Measurements from ENCODE around the gene CLDN9. TPM values are rescaled to one million over a fixed set of nuclear protein-coding genes. Genes with fewer than 3 reads are reported as not detected.

Gene CLDN9
- not detected for total RNA-seq

DNA sequence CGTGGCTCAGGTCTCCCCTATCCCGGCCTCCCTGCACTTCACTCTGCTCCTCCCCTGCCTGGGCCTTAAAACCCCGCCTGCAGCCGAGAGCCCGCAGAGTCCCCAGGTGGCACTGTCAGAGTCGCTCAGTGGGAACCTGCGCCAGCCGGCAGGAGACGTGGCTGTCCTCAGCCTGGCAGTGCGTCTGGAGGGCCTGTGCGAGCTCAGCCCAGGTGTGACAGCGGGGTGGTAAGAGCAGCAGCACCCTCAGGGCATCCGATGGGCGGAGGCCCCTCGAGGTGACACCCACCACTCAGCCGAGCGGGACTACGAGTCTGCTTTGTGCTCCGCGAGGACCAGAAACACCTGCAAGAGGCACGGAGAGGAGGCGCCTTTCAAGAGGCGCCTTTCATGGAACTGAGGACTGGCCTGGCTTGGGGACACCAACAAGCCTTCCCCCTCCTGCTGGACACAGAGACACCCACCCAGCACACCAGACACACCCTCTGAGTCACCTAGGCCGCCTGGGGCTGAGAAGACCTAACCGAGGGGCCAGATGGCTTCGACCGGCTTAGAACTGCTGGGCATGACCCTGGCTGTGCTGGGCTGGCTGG lies at the start of gene CLDN9:
TSS of gene CLDN9 (plus strand) at position 96 of the 593 bp plus-strand sequence. CDS start at position 536, 440 bp downstream.
- no peak for DNase-seq

DNA sequence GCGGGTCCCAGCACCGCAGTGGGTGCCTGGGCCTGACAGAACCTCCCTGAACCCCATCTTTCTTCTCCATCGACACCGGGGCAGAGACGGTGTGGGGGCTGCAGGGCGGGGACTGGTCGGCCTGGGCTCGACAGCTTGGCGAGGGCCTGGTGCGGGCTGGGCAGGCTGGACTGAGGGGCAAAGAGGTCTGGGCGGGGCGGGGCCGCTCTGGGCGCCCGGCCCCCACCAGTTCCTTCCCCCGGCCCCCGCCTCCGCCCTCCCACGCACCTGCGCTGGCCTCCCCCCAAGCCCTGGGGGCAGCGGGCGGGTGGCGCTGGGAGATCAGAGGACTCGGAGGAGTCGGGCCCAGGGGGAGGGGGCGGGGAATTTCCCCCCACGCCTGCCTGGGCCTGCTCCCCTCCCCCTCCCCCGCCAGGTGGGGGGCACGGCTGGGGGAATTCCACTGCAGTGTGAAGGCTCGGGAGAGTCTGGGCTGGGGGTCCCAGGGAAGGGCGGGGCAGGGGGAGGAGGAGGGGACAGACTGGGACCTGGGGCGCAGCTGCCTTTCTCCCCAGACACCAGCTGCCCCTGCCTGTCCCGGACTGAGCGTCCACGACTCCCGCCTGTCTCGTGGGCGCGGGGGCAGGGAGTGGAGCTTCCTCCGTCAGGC lies 49.5 kb upstream of the CLDN9 start:
- no peak for DNase-seq

- DNase-seq, result no peak
Observed at GRCh38 chr16:2963723-2964474, 48.8 kb upstream of the CLDN9 start, which contains the start of gene KREMEN2. Gene KREMEN2, plus strand, starts transcription at chr16:2964275. Its CDS starts 246 bp downstream, at chr16:2964521.

DNA sequence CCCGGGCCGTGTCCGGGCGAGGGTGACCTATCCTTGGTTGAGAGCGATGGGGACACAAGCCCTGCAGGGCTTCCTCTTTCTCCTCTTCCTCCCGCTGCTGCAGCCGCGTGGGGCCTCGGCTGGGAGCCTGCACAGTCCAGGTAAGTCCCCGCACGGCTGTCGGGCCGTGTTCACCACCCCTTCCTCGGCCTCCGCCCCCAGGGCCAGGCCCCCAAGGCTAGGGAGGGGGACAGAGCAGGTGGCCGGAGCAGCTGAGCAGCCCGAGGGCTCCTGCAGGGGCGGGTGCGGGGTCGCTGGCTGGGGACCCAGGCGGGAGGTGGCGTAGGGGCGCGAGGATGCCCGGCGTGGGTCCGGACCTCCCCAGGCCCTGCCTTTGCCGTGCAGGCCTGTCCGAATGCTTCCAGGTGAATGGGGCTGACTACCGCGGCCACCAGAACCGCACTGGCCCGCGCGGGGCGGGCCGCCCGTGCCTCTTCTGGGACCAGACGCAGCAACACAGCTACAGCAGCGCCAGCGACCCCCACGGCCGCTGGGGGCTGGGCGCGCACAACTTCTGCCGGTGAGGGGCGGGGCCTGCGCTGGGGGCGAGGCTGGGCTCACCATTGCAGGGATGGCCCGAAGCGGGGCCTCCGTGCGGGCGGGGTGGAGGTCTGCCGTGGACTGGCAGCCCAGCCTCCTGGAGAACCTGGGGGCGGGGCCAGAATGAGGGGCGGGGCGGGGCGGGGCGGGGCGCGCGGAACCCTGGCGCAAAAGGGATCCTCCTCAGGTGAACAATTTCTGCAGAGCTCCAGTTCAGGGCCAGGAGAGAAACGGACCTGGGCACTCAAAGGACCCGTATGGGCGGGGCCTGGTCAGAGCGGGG lies 48.0 kb upstream of the CLDN9 start:
- peak; percentile 46 for DNase-seq

- DNase-seq, result no peak
Observed at GRCh38 chr16:2966043-2966807, 46.5 kb upstream of the CLDN9 start.

DNA sequence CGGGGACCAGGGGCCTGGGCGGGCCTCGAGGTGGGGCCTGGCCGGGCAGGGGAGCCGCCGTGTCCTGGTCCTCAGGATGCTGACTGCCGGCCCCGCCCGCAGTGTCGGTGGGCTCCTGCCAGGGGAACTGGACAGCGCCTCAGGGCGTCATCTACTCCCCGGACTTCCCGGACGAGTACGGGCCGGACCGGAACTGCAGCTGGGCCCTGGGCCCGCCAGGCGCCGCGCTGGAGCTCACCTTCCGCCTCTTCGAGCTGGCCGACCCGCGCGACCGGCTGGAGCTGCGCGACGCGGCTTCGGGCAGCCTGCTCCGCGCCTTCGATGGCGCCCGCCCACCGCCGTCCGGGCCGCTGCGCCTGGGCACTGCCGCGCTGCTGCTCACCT lies 45.9 kb upstream of the CLDN9 start:
- no peak for DNase-seq

- DNase-seq, result no peak
Observed at GRCh38 chr16:2967211-2967631, 45.5 kb upstream of the CLDN9 start.

DNA sequence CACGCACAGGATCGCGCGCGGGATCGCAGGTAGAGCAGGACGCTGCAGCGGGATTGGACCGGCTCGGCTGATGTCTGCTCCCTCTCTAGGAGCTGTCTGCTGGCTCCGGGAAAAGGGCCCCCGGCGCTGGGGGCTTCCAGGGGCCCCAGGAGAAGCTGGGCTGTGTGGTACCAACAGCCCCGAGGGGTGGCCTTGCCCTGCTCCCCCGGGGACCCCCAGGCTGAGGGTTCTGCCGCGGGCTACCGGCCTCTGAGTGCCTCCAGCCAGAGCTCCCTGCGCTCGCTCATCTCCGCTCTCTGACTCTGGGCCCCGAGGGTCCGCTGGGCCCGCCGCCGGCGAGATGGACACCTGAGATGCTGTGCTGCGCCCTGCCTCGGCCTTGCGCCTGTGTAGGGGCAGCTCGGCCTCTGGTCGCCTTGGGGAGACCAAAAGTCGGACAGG lies 45.0 kb upstream of the CLDN9 start:
- no peak for DNase-seq

GRCh38 chr16:2968368-2968737 lies 44.4 kb upstream of the CLDN9 start:
- DNase-seq, result no peak

DNA sequence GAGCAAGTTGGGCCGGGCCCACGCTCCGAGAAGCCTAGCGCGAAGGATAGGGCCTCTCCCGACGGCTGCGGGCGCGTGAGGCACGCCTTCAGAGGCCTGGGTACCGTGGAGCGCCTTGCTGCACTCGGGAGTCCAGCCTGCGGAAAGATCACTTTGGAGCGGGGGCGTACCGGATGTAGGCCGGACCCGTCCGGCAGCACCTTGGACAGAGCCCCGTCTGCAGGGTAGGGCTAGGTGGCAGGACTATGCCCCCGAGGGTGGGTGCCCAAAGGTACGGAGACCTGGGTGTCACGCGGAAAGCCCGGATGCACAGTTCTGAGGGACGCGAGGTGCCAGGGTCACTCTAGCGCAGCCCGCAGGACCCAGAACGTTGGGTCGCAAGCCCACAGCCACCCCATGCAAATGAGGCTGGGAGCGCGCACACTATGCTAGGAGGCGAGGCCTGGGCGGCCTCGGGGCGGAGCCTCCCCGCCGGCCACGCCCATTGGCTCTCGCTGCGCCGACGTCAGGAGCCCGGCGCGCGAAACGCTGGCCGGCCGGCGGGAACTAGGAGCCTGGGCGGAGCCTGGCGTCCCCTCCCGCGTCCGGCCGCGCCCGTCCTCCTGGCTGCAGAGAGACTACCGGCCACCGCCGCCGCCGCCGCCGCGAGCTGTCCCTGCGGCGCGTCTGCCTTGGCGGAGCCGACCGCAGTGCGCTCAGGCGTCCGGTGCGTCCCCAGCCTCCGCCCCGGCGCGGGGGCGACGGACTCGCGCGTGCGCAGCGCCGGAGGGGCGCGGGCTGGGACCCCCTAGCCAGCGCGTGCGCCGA lies 43.8 kb upstream of the CLDN9 start, which contains the start of gene PAQR4:
TSS of gene PAQR4 (plus strand) at position 611 of the 807 bp plus-strand sequence. CDS start 327 bp downstream, outside the sequence.
- peak; percentile 61 for DNase-seq

- DNase-seq, result peak; percentile 60
Observed at GRCh38 chr16:2969545-2970521, 42.9 kb upstream of the CLDN9 start.

DNA sequence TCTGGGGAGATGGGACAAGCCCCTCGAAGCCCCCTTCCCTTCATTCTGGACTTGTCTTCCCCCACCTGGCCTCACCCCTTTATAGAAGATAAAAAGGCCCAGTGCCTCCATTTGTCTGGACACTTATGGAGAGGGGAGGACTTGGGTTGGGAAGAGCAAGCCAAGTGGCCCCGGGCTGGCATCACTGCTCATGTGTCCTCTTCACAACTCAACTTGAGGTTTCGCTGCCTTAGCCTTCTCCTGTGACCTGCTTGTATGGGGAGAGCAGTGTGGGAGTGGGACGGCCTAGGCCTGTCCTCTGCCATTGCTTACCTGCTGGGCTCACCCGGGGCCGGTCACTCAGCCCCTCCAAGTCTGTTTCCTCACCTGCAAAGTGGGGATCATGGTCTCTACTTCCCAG lies 42.2 kb upstream of the CLDN9 start:
- DNase-seq, result no peak

GRCh38 chr16:2971134-2971984 lies 41.4 kb upstream of the CLDN9 start:
- DNase-seq, result no peak

DNA sequence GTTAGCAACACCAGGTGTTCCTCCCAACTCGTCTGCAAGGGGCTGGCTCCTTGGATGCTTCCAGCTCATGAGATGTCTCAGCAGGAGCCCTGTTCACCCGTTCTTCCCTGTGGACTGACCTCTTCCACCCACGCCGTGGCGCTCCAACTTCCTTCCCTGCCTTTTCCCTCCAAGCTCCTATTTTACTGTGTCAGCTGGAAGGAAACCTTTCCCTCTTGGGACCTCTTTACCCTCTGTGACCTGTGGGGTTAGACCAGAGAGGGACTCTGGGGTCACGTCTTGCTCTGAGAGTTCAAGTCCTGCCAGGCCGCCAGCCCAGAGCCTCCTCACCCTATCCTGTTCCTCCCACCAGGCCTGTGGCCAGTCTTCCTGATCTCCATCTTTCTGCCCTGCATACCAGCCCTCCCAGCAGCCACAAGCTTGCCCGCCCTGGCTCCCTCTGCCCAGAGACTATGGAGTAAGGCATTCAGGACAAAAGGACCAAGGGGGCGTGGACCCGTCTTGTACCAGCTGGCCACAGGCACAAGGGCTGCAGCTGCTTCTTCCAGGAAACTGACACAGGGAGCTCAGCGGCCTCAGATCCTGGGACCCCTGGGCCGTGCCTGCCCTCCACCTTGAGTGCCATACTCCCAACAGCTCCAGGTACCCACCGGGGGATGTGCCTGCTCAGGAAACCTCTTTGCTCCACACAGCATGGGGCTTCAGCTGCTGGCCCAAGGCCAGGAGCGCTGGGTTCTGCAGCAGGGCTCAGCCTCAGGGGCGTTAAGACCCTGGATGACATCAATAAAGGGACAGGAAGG lies 40.5 kb upstream of the CLDN9 start:
- no peak for DNase-seq

DNA sequence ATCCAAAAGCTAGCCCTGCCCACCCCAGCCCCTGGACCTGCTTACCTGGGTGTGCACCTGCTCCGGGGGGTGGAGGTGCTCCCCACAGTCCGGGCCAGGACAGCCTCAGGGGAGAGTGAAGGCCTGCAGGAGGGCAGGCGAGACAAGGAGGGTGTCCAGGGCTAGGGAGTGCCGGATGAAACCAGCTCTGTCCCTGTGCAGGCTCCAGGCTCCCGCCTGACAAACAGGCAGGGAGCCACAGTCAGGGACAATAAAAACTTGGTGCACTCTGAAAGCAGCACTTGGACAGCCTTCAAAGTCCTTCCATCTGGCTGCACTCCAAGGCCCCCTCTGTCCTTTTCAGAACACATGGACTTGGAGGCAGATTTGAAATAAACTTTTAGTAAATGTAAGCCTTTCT lies 39.6 kb upstream of the CLDN9 start:
- DNase-seq, result no peak

GRCh38 chr16:2973605-2974318 lies 39.0 kb upstream of the CLDN9 start:
- no peak for DNase-seq

Data from effector CD4-positive, alpha-beta T cell (primary cell).